RWPE1 (cell line): ENCODE data around the gene JUN.

ENCODE experiments used
- CTCF ChIA-PET: fragments of 350-600 bp; sonication (Branson Sonifier 250); formaldehyde crosslinking; extraction: SDS; loops from one replicate; lab custom pipeline; 2021; lab: Yijun Ruan, JAX
- POLR2A ChIA-PET: fragments of 400-600 bp; formaldehyde crosslinking; extraction: SDS; loops from one replicate; lab custom pipeline; 2020; ENCODE audit warnings: antibody characterized with exemption; ENCODE audit not compliant: low non-redundant PET; lab: Yijun Ruan, JAX
- DNase-seq: peaks from one replicate; pipeline ENCODE4 v3.0.0; 2012; ENCODE audit warnings: low spot score
- H3K27ac ChIP-seq: fragments of 450-650 bp; 2 replicates; pipeline ENCODE4 v1.5.1; 2017
- TF ChIP-seq, protein P1 (sequence below): fragments of 450-650 bp; conservative IDR thresholded peaks from 2 replicates; pipeline ENCODE4 v1.5.1; 2017; ENCODE audit warnings: low read depth, mild to moderate bottlenecking

JUN gene

GRCh38 chr1:58783993-58784757 lies at the start of gene JUN:
TSS of gene JUN (minus strand) at chr1:58784047. CDS start at chr1:58783070, 977 bp downstream.
- POLR2A ChIA-PET: interaction anchor here (0.6 to 1.4 kb wide), 9 partner anchors 28 to 565 kb away, joined by 3 to 5 read pairs (median 4); no protein-coding TSS in a partner anchor
- DNase-seq: peak; percentile 100
- CTCF ChIA-PET: interaction anchor here (0.8 kb wide), 1 partner anchor 149 kb away, joined by 3 read pairs; no protein-coding TSS in a partner anchor
- peak within 1 kb of the TSS; percentile 95 for H3K27ac ChIP-seq
- TF ChIP-seq, protein P1, sequence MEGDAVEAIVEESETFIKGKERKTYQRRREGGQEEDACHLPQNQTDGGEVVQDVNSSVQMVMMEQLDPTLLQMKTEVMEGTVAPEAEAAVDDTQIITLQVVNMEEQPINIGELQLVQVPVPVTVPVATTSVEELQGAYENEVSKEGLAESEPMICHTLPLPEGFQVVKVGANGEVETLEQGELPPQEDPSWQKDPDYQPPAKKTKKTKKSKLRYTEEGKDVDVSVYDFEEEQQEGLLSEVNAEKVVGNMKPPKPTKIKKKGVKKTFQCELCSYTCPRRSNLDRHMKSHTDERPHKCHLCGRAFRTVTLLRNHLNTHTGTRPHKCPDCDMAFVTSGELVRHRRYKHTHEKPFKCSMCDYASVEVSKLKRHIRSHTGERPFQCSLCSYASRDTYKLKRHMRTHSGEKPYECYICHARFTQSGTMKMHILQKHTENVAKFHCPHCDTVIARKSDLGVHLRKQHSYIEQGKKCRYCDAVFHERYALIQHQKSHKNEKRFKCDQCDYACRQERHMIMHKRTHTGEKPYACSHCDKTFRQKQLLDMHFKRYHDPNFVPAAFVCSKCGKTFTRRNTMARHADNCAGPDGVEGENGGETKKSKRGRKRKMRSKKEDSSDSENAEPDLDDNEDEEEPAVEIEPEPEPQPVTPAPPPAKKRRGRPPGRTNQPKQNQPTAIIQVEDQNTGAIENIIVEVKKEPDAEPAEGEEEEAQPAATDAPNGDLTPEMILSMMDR: no peak

GRCh38 chr1:58833166-58833565 lies 49.3 kb upstream of the JUN start:
- ChIA-PET POLR2A (no interaction called here), CTCF (no interaction called here)
- DNase-seq: no peak
- TF ChIP-seq, protein P1: no peak
- H3K27ac ChIP-seq: no peak overlapping the region

- CTCF ChIA-PET: no interaction called here
- H3K27ac ChIP-seq: no peak overlapping the region
- no peak for DNase-seq
- POLR2A ChIA-PET: no interaction called here
- TF ChIP-seq, protein P1: no peak
These were observed 46.4 kb upstream of the JUN start for GRCh38 chr1:58830291-58830690.

DNA sequence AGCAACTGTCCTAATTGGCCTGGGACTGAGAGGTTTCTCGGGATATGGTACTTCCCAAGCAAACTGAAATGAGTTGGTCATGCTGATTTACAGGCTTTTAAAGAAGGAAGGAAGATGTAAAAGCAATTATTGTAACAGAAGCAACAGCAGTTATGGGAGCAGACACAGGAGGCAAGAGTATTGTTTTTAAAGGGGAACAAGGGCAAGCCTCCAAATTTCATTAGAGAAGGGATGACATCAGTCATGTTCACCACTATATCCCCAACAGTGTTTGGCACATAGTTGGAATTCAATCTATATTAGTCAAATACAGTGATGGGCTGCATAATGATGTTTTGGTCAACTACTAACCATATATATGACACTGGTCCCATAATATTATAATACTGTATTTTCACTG lies 46.0 kb upstream of the JUN start:
- H3K27ac ChIP-seq: no peak overlapping the region
- TF ChIP-seq, protein P1: no peak
- no peak for DNase-seq
- ChIA-PET CTCF (no interaction called here), POLR2A (no interaction called here)

GRCh38 chr1:58827298-58827697 lies 43.5 kb upstream of the JUN start:
- no peak overlapping the region for H3K27ac ChIP-seq
- ChIA-PET POLR2A (no interaction called here), CTCF (no interaction called here)
- TF ChIP-seq, protein P1: no peak
- DNase-seq: no peak

GRCh38 chr1:58824753-58825389 lies 41.0 kb upstream of the JUN start:
- TF ChIP-seq, protein P1: no peak
- ChIA-PET POLR2A (no interaction called here), CTCF (no interaction called here)
- peak overlapping the region; percentile 75 for H3K27ac ChIP-seq
- DNase-seq: peak; percentile 68
